ENCODE measurements around the gene PLPPR3. TPM values are rescaled to one million over a fixed set of nuclear protein-coding genes. Genes with fewer than 3 reads are reported as not detected.

Gene PLPPR3
- total RNA-seq, 1 donor, result 0.36 TPM

- DNase-seq (ENCODE audit: insufficient read length, low spot score, missing footprints), result no peak
- Histone ChIP-seq H3K79me2 (ENCODE audit: insufficient read depth, low read length) (peaks cover 32% of the 10 kb centered on the region), H3K4me3 (ENCODE audit: insufficient read depth, low read length) (no peak overlapping the region), H3K4me1 (ENCODE audit: insufficient read depth, low read length) (no peaks in the 10 kb centered on the region), H4K20me1 (ENCODE audit: insufficient read depth, low read length) (peaks cover 35% of the 10 kb centered on the region), H3K4me2 (ENCODE audit: insufficient read depth, low read length) (no peak overlapping the region), H3K36me3 (ENCODE audit: insufficient read depth, low read length) (peaks cover 43% of the 10 kb centered on the region), H3K27ac (ENCODE audit: low read depth, low read length) (no peak overlapping the region), H3K27me3 (ENCODE audit: insufficient read depth, low read length) (no peaks in the 10 kb centered on the region), H3K9me3 (ENCODE audit: low read depth, low read length) (no peaks in the 10 kb centered on the region), H2AFZ (ENCODE audit: low read length) (no peak overlapping the region)
- TF ChIP-seq, protein P1, sequence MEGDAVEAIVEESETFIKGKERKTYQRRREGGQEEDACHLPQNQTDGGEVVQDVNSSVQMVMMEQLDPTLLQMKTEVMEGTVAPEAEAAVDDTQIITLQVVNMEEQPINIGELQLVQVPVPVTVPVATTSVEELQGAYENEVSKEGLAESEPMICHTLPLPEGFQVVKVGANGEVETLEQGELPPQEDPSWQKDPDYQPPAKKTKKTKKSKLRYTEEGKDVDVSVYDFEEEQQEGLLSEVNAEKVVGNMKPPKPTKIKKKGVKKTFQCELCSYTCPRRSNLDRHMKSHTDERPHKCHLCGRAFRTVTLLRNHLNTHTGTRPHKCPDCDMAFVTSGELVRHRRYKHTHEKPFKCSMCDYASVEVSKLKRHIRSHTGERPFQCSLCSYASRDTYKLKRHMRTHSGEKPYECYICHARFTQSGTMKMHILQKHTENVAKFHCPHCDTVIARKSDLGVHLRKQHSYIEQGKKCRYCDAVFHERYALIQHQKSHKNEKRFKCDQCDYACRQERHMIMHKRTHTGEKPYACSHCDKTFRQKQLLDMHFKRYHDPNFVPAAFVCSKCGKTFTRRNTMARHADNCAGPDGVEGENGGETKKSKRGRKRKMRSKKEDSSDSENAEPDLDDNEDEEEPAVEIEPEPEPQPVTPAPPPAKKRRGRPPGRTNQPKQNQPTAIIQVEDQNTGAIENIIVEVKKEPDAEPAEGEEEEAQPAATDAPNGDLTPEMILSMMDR (IDR thresholded peaks at IDR 0.05; ENCODE audit: extremely low read depth, low read depth, low read length), result no peak
Observed at GRCh38 chr19:812747-813218, 9.0 kb downstream of the PLPPR3 start.

- Histone ChIP-seq H4K20me1 (ENCODE audit: insufficient read depth, low read length) (peaks cover 41% of the 10 kb centered on the region), H3K27ac (ENCODE audit: low read depth, low read length) (no peak overlapping the region), H3K9me3 (ENCODE audit: low read depth, low read length) (no peaks in the 10 kb centered on the region), H3K27me3 (ENCODE audit: insufficient read depth, low read length) (no peaks in the 10 kb centered on the region), H3K4me3 (ENCODE audit: insufficient read depth, low read length) (no peak overlapping the region), H3K4me2 (ENCODE audit: insufficient read depth, low read length) (no peak overlapping the region), H3K36me3 (ENCODE audit: insufficient read depth, low read length) (peaks cover 48% of the 10 kb centered on the region), H3K4me1 (ENCODE audit: insufficient read depth, low read length) (no peaks in the 10 kb centered on the region), H2AFZ (ENCODE audit: low read length) (no peak overlapping the region), H3K79me2 (ENCODE audit: insufficient read depth, low read length) (peaks cover 37% of the 10 kb centered on the region)
- DNase-seq (ENCODE audit: insufficient read length, low spot score, missing footprints), result no peak
- TF ChIP-seq, protein P1 (IDR thresholded peaks at IDR 0.05; ENCODE audit: extremely low read depth, low read depth, low read length), result no peak
Observed at GRCh38 chr19:812049-812746, 9.6 kb downstream of the PLPPR3 start.

DNA sequence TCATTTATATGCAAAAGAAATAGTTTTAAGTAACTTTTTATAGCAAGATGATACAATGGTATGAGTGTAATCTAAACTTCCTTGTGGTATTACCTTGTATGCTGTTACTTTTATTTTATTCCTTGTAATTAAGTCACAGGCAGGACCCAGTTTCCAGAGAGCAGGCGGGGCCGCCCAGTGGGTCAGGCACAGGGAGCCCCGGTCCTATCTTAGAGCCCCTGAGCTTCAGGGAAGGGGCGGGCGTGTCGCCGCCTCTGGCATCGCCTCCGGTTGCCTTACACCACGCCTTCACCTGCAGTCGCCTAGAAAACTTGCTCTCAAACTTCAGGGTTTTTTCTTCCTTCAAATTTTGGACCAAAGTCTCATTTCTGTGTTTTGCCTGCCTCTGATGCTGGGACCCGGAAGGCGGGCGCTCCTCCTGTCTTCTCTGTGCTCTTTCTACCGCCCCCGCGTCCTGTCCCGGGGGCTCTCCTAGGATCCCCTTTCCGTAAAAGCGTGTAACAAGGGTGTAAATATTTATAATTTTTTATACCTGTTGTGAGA is 10.2 kb downstream of the PLPPR3 start:
- Histone ChIP-seq H4K20me1 (ENCODE audit: insufficient read depth, low read length) (peaks cover 47% of the 10 kb centered on the region), H3K4me1 (ENCODE audit: insufficient read depth, low read length) (no peaks in the 10 kb centered on the region), H3K79me2 (ENCODE audit: insufficient read depth, low read length) (peaks cover 44% of the 10 kb centered on the region)

More for the DNA sequence above, 10.2 kb downstream of the PLPPR3 start:
- H3K27ac ChIP-seq (ENCODE audit: low read depth, low read length), result no peak overlapping the region
- peak; percentile 88 for DNase-seq (ENCODE audit: insufficient read length, low spot score, missing footprints)
- peaks cover 55% of the 10 kb centered on the region for H3K36me3 ChIP-seq (ENCODE audit: insufficient read depth, low read length)
- no peaks in the 10 kb centered on the region for H3K27me3 ChIP-seq (ENCODE audit: insufficient read depth, low read length)
- no peak overlapping the region for H2AFZ ChIP-seq (ENCODE audit: low read length)
- no peaks in the 10 kb centered on the region for H3K9me3 ChIP-seq (ENCODE audit: low read depth, low read length)
- H3K4me3 ChIP-seq (ENCODE audit: insufficient read depth, low read length), result no peak overlapping the region
- TF ChIP-seq, protein P1 (IDR thresholded peaks at IDR 0.05; ENCODE audit: extremely low read depth, low read depth, low read length), result no peak
- H3K4me2 ChIP-seq (ENCODE audit: insufficient read depth, low read length), result no peak overlapping the region
